PC-9 (cell line): Measurements from ENCODE around the gene SMC4. TPM values are rescaled to one million over a fixed set of nuclear protein-coding genes. Genes with fewer than 3 reads are reported as not detected.

Experiments used
- BruUV-seq: library from RNA; stranded (reverse); fragments of 400-500 nt; replicated peaks from 2 replicates; lab custom pipeline; 2021; lab: Mats Ljungman, UMichigan
- CTCF ChIA-PET: fragments of 300-600 bp; sonication (Branson Sonifier 250); formaldehyde crosslinking; loops from one replicate; lab custom pipeline; 2022; ENCODE audit warnings: antibody characterized with exemption; lab: Charles Lee
- POLR2A ChIA-PET: fragments of 300-600 bp; sonication (Branson Sonifier 250); formaldehyde crosslinking; loops from one replicate; lab custom pipeline; 2022; ENCODE audit warnings: antibody characterized with exemption; ENCODE audit not compliant: unreplicated experiment; lab: Charles Lee
- DNase-seq, 2 experiments: peaks; one replicate each; pipeline versions ENCODE4 v3.0.0 to v3.0.0-alpha.2; 2015 to 2022; ENCODE audit warnings: mixed read lengths in 1 of 2
- H2AFZ ChIP-seq: fragments of 200-600 bp; sonication (generic); 2 replicates; pipeline ENCODE4 v1.8.1; 2017; ENCODE audit warnings: antibody characterized with exemption
- H3F3A ChIP-seq: fragments of 200-600 bp; sonication (generic); 2 replicates; pipeline ENCODE4 v1.8.1; 2017; ENCODE audit warnings: antibody characterized with exemption, mild to moderate bottlenecking, low read depth; ENCODE audit not compliant: insufficient read depth
- H3K27ac ChIP-seq: fragments of 200-600 bp; sonication (generic); 2 replicates; pipeline ENCODE4 v1.6.1; 2016; ENCODE audit warnings: mixed run types
- H3K27me3 ChIP-seq: fragments of 200-600 bp; sonication (generic); 2 replicates; pipeline ENCODE4 v1.6.1; 2016; ENCODE audit warnings: low read depth, mixed run types; ENCODE audit not compliant: insufficient read depth
- H3K36me3 ChIP-seq: fragments of 200-600 bp; sonication (generic); 2 replicates; pipeline ENCODE4 v1.6.1; 2016; ENCODE audit warnings: low read depth, mixed run types
- H3K4me1 ChIP-seq: fragments of 200-600 bp; sonication (generic); replicated peaks from 2 replicates; pipeline ENCODE4 v1.6.1; 2016; ENCODE audit warnings: mixed run types; ENCODE audit not compliant: insufficient read depth
- H3K4me2 ChIP-seq: fragments of 200-600 bp; sonication (generic); 2 replicates; pipeline ENCODE4 v1.6.1; 2017; ENCODE audit warnings: mixed run types
- H3K4me3 ChIP-seq: fragments of 200-600 bp; sonication (generic); 2 replicates; pipeline ENCODE4 v1.6.1; 2016; ENCODE audit warnings: mixed run types
- H3K79me2 ChIP-seq: fragments of 200-600 bp; sonication (generic); 2 replicates; pipeline ENCODE4 v1.6.1; 2017; ENCODE audit warnings: low read depth, mixed run types
- H3K9me2 ChIP-seq: fragments of 200-600 bp; sonication (generic); 2 replicates; pipeline ENCODE4 v1.8.1; 2017; ENCODE audit warnings: mild to moderate bottlenecking; ENCODE audit not compliant: insufficient read depth
- H3K9me3 ChIP-seq: fragments of 200-600 bp; sonication (generic); 2 replicates; pipeline ENCODE4 v1.8.1; 2016; ENCODE audit warnings: low read depth; ENCODE audit not compliant: insufficient read depth
- H4K20me1 ChIP-seq: fragments of 200-600 bp; sonication (generic); 2 replicates; pipeline ENCODE4 v1.8.1; 2017; ENCODE audit not compliant: insufficient read depth
- CTCF ChIP-seq: fragments of 200-600 bp; sonication (generic); conservative IDR thresholded peaks from 2 replicates; pipeline ENCODE4 v1.6.1; 2017; ENCODE audit warnings: mixed run types, antibody characterized with exemption, mild to moderate bottlenecking, moderate library complexity
- EZH2 ChIP-seq: fragments of 200-600 bp; sonication (generic); IDR thresholded peaks from 2 replicates; pipeline ENCODE4 v1.8.0; 2017; ENCODE audit warnings: antibody characterized with exemption, low read depth
- intact Hi-C: fragments of 100-400 bp; cut with micrococcal nuclease; formaldehyde crosslinking; loops from one replicate; pipeline ENCODE4 v1.10.0; 2022; ENCODE audit not compliant: unreplicated experiment
- total RNA-seq: library from RNA; stranded (reverse); gene quantifications from 2 replicates; pipeline ENCODE4 v1.2.3, GENCODE V29; 2021

The SMC4 gene
- total RNA-seq, 1 experiment from 2014 or later, result 181 TPM

- Histone ChIP-seq H3K9me2 (no peaks in the 10 kb centered on the region), H3K4me2 (no peak overlapping the region), H3K27me3 (no peaks in the 10 kb centered on the region), H3K4me1 (no peaks in the 10 kb centered on the region), H3K9me3 (no peaks in the 10 kb centered on the region), H4K20me1 (no peaks in the 10 kb centered on the region), H3F3A (no peaks in the 10 kb centered on the region), H3K36me3 (peaks cover 9% of the 10 kb centered on the region), H2AFZ (no peak overlapping the region), H3K4me3 (no peak overlapping the region), H3K79me2 (no peaks in the 10 kb centered on the region), H3K27ac (no peak overlapping the region)
- DNase-seq, result no peak
- ChIA-PET CTCF (interaction anchor here (0.7 kb wide), 2 partner anchors 20 to 923 kb away, joined by 3 to 5 read pairs; no protein-coding TSS in a partner anchor), POLR2A (no interaction called here)
- BruUV-seq, result no TSS peak
- intact Hi-C loops, result no loop called here
- no peak for TF ChIP-seq EZH2
- no peak for TF ChIP-seq CTCF
Measured at GRCh38 chr3:160378331-160379109, 20.9 kb upstream of the SMC4 start.

- no peak overlapping the region for H3K4me3 ChIP-seq
- intact Hi-C loops, result no loop called here
- POLR2A ChIA-PET, result no interaction called here
- no TSS peak for BruUV-seq
- peaks cover 8% of the 10 kb centered on the region for H3K36me3 ChIP-seq
- H3F3A ChIP-seq, result no peaks in the 10 kb centered on the region
- CTCF ChIA-PET, result no interaction called here
- H3K27me3 ChIP-seq, result no peaks in the 10 kb centered on the region
- TF ChIP-seq CTCF, result no peak
- no peak for TF ChIP-seq EZH2
- H3K4me1 ChIP-seq, result no peaks in the 10 kb centered on the region
- no peak overlapping the region for H3K4me2 ChIP-seq
- no peak overlapping the region for H2AFZ ChIP-seq
- DNase-seq, result no peak
- no peaks in the 10 kb centered on the region for H4K20me1 ChIP-seq
- no peaks in the 10 kb centered on the region for H3K9me3 ChIP-seq
- no peak overlapping the region for H3K27ac ChIP-seq
- no peaks in the 10 kb centered on the region for H3K79me2 ChIP-seq
- H3K9me2 ChIP-seq, result no peaks in the 10 kb centered on the region
Measured at GRCh38 chr3:160379628-160380214, 19.7 kb upstream of the SMC4 start.

GRCh38 chr3:160381470-160381869, 18.0 kb upstream of the SMC4 start:
- Histone ChIP-seq H3K9me3 (no peaks in the 10 kb centered on the region), H3K27me3 (no peaks in the 10 kb centered on the region), H3K36me3 (no peaks in the 10 kb centered on the region), H4K20me1 (no peaks in the 10 kb centered on the region), H3K4me1 (no peaks in the 10 kb centered on the region), H2AFZ (no peak overlapping the region), H3K4me2 (no peak overlapping the region), H3K79me2 (0 out of 2 replicates have a peak, but pooled peaks cover 4% of the 10 kb centered on the region), H3K9me2 (no peaks in the 10 kb centered on the region), H3F3A (no peaks in the 10 kb centered on the region), H3K27ac (no peak overlapping the region), H3K4me3 (no peak overlapping the region)
- intact Hi-C loops, result no loop called here
- no peak for DNase-seq
- ChIA-PET CTCF (no interaction called here), POLR2A (no interaction called here)
- BruUV-seq, result no TSS peak
- no peak for TF ChIP-seq EZH2
- TF ChIP-seq CTCF, result no peak
